Dendritic cell treated with granulocyte-macrophage colony-stimulating factor and Interleukin-4, amounts not matched to agents 40 ng/mL and 50 ng/mL, for 4 days (primary cell): Measurements from ENCODE around the gene EPB41L2.
A peak's percentile ranks its signal among the peaks of the same experiment; 100 is the strongest.

Experiments used
- H3K27ac Mint-ChIP-seq: one replicate; pipeline ENCODE4 v1.8.0; 2022; ENCODE audit warnings: mild to moderate bottlenecking, mixed read lengths
- H3K27me3 Mint-ChIP-seq: one replicate; pipeline ENCODE4 v1.8.0; 2022; ENCODE audit warnings: mild to moderate bottlenecking, mixed read lengths
- H3K36me3 Mint-ChIP-seq: one replicate; pipeline ENCODE4 v1.8.0; 2022; ENCODE audit warnings: low read depth, mixed read lengths
- H3K4me1 Mint-ChIP-seq: one replicate; pipeline ENCODE4 v1.8.0; 2022; ENCODE audit warnings: low read depth, mixed read lengths
- H3K4me3 Mint-ChIP-seq: one replicate; pipeline ENCODE4 v1.8.0; 2022; ENCODE audit warnings: mild to moderate bottlenecking, moderate library complexity, mixed read lengths
- H3K9me3 Mint-ChIP-seq: one replicate; pipeline ENCODE4 v1.8.0; 2022; ENCODE audit warnings: mixed read lengths
- intact Hi-C: fragments of 100-400 bp; cut with micrococcal nuclease; formaldehyde crosslinking; loops from one replicate; pipeline ENCODE4 v1.15.0; 2022

The EPB41L2 gene

GRCh38 chr6:130895516-130895915 is 167.5 kb downstream of the EPB41L2 start:
- Mint-ChIP-seq H3K36me3 (no peaks in the 10 kb centered on the region), H3K4me3 (no peak overlapping the region), H3K27me3 (no peaks in the 10 kb centered on the region), H3K27ac (no peak overlapping the region), H3K4me1 (peaks cover 16% of the 10 kb centered on the region), H3K9me3 (no peaks in the 10 kb centered on the region)
- intact Hi-C loops = no loop called here

- no peak overlapping the region for H3K4me3 Mint-ChIP-seq
- H3K27ac Mint-ChIP-seq = peak overlapping the region; percentile 31
- no peaks in the 10 kb centered on the region for H3K27me3 Mint-ChIP-seq
Measured at GRCh38 chr6:130893766-130894165, 169.3 kb downstream of the EPB41L2 start.

GRCh38 chr6:130893277-130893676 is 169.8 kb downstream of the EPB41L2 start:
- Mint-ChIP-seq H3K9me3 (no peaks in the 10 kb centered on the region), H3K27ac (peak overlapping the region; percentile 31), H3K4me1 (peaks cover 22% of the 10 kb centered on the region), H3K4me3 (no peak overlapping the region), H3K36me3 (peaks cover 5% of the 10 kb centered on the region), H3K27me3 (no peaks in the 10 kb centered on the region)
- intact Hi-C loops = loop anchor here (5.0 kb wide), 2 partner anchors 34 to 169 kb away; partner anchors contain the start of gene EPB41L2

More at GRCh38 chr6:130893766-130894165, 169.3 kb downstream of the EPB41L2 start:
- Mint-ChIP-seq H3K9me3 (no peaks in the 10 kb centered on the region), H3K4me1 (peaks cover 22% of the 10 kb centered on the region), H3K36me3 (peaks cover 5% of the 10 kb centered on the region)
- intact Hi-C loops = loop anchor here (5.0 kb wide), 2 partner anchors 34 to 169 kb away; partner anchors contain the start of gene EPB41L2

- Mint-ChIP-seq H3K36me3 (peaks cover 5% of the 10 kb centered on the region), H3K9me3 (no peaks in the 10 kb centered on the region), H3K4me1 (peaks cover 35% of the 10 kb centered on the region), H3K27me3 (no peaks in the 10 kb centered on the region), H3K27ac (peak overlapping the region; percentile 69), H3K4me3 (no peak overlapping the region)
- intact Hi-C loops = loop anchor here (5.0 kb wide), 2 partner anchors 37 to 172 kb away; partner anchors contain the start of gene EPB41L2
Measured at GRCh38 chr6:130890521-130890971, 172.5 kb downstream of the EPB41L2 start.

- Mint-ChIP-seq H3K9me3 (no peaks in the 10 kb centered on the region), H3K27me3 (no peaks in the 10 kb centered on the region), H3K4me1 (peaks cover 35% of the 10 kb centered on the region), H3K4me3 (no peak overlapping the region), H3K36me3 (peaks cover 5% of the 10 kb centered on the region), H3K27ac (no peak overlapping the region)
- intact Hi-C loops = no loop called here
Measured at GRCh38 chr6:130889423-130889822, 173.6 kb downstream of the EPB41L2 start.

GRCh38 chr6:130888246-130888645 is 174.8 kb downstream of the EPB41L2 start:
- no peak overlapping the region for H3K4me3 Mint-ChIP-seq
- no peaks in the 10 kb centered on the region for H3K27me3 Mint-ChIP-seq
- peaks cover 26% of the 10 kb centered on the region for H3K4me1 Mint-ChIP-seq
- H3K27ac Mint-ChIP-seq = no peak overlapping the region
- intact Hi-C loops = no loop called here
- H3K36me3 Mint-ChIP-seq = peaks cover 5% of the 10 kb centered on the region
- H3K9me3 Mint-ChIP-seq = no peaks in the 10 kb centered on the region

- peaks cover 5% of the 10 kb centered on the region for H3K36me3 Mint-ChIP-seq
- H3K27ac Mint-ChIP-seq = no peak overlapping the region
- H3K4me1 Mint-ChIP-seq = peaks cover 30% of the 10 kb centered on the region
- no peaks in the 10 kb centered on the region for H3K27me3 Mint-ChIP-seq
- no peak overlapping the region for H3K4me3 Mint-ChIP-seq
- intact Hi-C loops = no loop called here
- H3K9me3 Mint-ChIP-seq = no peaks in the 10 kb centered on the region
Measured at GRCh38 chr6:130886966-130887365, 176.1 kb downstream of the EPB41L2 start.

GRCh38 chr6:130885392-130886192 is 177.5 kb downstream of the EPB41L2 start:
- intact Hi-C loops = loop anchor here (1.0 to 2.0 kb wide), 2 partner anchors 231 to 649 kb away; no protein-coding TSS in a partner anchor
- Mint-ChIP-seq H3K9me3 (no peaks in the 10 kb centered on the region), H3K4me1 (peaks cover 30% of the 10 kb centered on the region), H3K4me3 (no peak overlapping the region), H3K27me3 (no peaks in the 10 kb centered on the region), H3K36me3 (peaks cover 5% of the 10 kb centered on the region), H3K27ac (no peak overlapping the region)

GRCh38 chr6:130882370-130882769 is 180.7 kb downstream of the EPB41L2 start:
- no peaks in the 10 kb centered on the region for H3K9me3 Mint-ChIP-seq
- H3K27ac Mint-ChIP-seq = peak overlapping the region; percentile 55
- H3K4me3 Mint-ChIP-seq = no peak overlapping the region
- intact Hi-C loops = no loop called here
- peaks cover 18% of the 10 kb centered on the region for H3K4me1 Mint-ChIP-seq
- no peaks in the 10 kb centered on the region for H3K27me3 Mint-ChIP-seq
- no peaks in the 10 kb centered on the region for H3K36me3 Mint-ChIP-seq

GRCh38 chr6:130879826-130880225 is 183.2 kb downstream of the EPB41L2 start:
- intact Hi-C loops = no loop called here
- peaks cover 11% of the 10 kb centered on the region for H3K4me1 Mint-ChIP-seq
- no peak overlapping the region for H3K4me3 Mint-ChIP-seq
- H3K9me3 Mint-ChIP-seq = no peaks in the 10 kb centered on the region
- H3K27ac Mint-ChIP-seq = no peak overlapping the region
- no peaks in the 10 kb centered on the region for H3K27me3 Mint-ChIP-seq
- H3K36me3 Mint-ChIP-seq = no peaks in the 10 kb centered on the region

GRCh38 chr6:130873746-130874145 is 189.3 kb downstream of the EPB41L2 start:
- Mint-ChIP-seq H3K36me3 (peaks cover 12% of the 10 kb centered on the region), H3K4me3 (no peak overlapping the region), H3K27me3 (no peaks in the 10 kb centered on the region), H3K27ac (no peak overlapping the region), H3K9me3 (no peaks in the 10 kb centered on the region), H3K4me1 (no peaks in the 10 kb centered on the region)
- intact Hi-C loops = loop anchor here (2.0 to 5.0 kb wide), 2 partner anchors 551 to 826 kb away; no protein-coding TSS in a partner anchor

GRCh38 chr6:130872250-130873095 is 190.6 kb downstream of the EPB41L2 start:
- Mint-ChIP-seq H3K4me3 (no peak overlapping the region), H3K4me1 (no peaks in the 10 kb centered on the region), H3K27ac (no peak overlapping the region), H3K36me3 (peaks cover 12% of the 10 kb centered on the region), H3K9me3 (no peaks in the 10 kb centered on the region), H3K27me3 (no peaks in the 10 kb centered on the region)
- intact Hi-C loops = loop anchor here (2.0 to 5.0 kb wide), 2 partner anchors 550 to 825 kb away; no protein-coding TSS in a partner anchor

- Mint-ChIP-seq H3K4me1 (no peaks in the 10 kb centered on the region), H3K9me3 (no peaks in the 10 kb centered on the region), H3K27me3 (no peaks in the 10 kb centered on the region), H3K36me3 (peaks cover 17% of the 10 kb centered on the region), H3K4me3 (no peak overlapping the region), H3K27ac (no peak overlapping the region)
- intact Hi-C loops = loop anchor here (5.0 kb wide), 1 partner anchor 823 kb away; no protein-coding TSS in a partner anchor
Measured at GRCh38 chr6:130870179-130870880, 192.7 kb downstream of the EPB41L2 start.
